GM21447 (cell line): ENCODE measurements around the gene TBXAS1.

Experiments used
- ATAC-seq: cut with Tn5 transposase; IDR thresholded peaks from one replicate; pipeline ENCODE4 v1.9.1; 2021; ENCODE audit not compliant: unreplicated experiment

The TBXAS1 gene

GRCh38 chr7:140018125-140019043 is 189.3 kb downstream of the TBXAS1 start:
- no peak for ATAC-seq

DNA sequence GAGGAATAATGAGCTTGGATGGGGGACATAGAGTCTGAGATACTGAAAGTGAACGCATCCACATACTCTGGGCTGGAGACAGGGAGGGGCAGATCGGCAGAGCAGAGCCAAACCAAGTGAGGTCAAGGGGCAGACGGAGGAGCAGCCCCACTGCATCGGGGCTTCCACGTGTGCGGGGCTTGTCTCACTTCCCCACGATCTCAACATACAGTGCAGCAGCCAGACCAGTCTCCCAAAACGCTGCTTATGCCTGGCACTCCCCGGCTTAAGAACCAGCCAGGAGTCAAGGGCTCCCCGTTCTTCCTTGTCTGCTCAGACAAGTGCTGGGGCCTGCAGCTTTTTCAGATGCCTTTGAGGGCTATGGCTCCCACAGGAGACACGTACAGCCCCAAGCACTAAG is 190.1 kb downstream of the TBXAS1 start:
- no peak for ATAC-seq

GRCh38 chr7:140019606-140020005 is 190.5 kb downstream of the TBXAS1 start:
- ATAC-seq, result no peak

GRCh38 chr7:140021603-140022002 is 192.5 kb downstream of the TBXAS1 start:
- ATAC-seq, result no peak

DNA sequence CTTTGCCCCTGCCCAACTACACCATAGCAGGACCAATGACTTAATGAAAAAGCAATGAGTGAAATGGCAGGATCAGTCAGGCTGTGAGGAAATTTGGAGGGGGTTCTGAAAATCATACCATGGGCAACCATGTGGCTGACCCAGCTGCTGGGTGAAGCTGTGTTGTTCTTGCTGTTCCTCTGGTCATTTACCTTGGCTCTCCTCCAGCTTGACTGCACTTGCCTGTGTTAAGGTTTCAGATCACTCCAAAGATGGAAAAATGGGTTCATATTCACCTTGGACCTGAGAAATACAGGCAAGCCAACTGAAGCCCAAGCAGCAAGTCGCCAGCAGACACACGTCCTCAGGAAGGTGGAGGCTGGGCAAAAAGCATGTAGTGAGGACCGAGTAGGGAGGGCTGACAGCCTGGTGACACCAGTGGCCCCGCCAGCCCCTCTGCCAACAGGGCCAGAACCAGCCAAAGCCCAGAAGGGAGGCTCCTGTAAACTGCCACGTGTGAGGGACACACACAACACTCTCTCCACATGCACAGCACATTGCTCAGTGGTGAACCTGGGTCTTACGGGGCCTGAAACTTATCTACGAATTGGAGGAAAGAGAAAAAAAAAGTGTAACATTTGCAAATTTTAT is 193.6 kb downstream of the TBXAS1 start:
- ATAC-seq, result no peak

DNA sequence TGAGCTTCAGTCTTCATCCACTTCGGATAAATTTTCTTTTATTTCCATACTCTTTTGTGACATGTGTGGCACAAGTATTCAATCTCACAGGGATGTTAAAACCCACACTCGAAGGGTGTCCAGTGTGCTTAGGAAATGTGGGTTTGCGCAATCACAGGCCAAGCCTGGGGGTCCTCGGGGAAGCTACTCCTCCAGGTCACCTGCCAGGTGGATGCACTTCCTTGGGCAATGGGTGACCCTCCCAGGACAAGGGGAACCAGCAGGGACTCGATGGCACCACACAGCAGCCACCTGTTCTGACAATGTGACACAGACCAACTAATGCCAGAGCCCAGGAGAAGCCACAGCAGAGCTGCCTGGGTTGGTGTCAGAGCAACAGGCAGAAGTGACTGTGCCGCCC is 194.7 kb downstream of the TBXAS1 start:
- ATAC-seq, result no peak

DNA sequence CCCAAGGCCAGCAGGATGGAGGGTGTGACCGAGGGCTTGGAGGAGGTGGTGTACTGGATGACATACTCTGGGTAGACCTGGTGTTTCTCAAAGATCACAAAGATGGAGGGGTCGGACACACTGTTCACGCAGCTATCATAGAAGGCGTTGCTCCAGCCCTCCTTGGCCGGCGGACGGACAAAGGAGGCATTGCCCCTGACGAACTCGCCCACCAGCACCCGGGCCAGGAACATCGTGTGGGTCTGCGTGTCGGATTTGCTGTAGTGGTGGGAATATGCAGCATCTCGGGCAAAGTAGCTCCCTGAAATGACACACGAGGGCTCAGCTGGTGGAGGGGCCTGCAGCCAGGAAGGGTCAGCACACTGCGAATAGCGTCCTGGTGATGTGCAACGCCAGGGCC is 195.5 kb downstream of the TBXAS1 start:
- ATAC-seq, result no peak

- no peak for ATAC-seq
Measured at GRCh38 chr7:140025241-140025640, 196.2 kb downstream of the TBXAS1 start.

DNA sequence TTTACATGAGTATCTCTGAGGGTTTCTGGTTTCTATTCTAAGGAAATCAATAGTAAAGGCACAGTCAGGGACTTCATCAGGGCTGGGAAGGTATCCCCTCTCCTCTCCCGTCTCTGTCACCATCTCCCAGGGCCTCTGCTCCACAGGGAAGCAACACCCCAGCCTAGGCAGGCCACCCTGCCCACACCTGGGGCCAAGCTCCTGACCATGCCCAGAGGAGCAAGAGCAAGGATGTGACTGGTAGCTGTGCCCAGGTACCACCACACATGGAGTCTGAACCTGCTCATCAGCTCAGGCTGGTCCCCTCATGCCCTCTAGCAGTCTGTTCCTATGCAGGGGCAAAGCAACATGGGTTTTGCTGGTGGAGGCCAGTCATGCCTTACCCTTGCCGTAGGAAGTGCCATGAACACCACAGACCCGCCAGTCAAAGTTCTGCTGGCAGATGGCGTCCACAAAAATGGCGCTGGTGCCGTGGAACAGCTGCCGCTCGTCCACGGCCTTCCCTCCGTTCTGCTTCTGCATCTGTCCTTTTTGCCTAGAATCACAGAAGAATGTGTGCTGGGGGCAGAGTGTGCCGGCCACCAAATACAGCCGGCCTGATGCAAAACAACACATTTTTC is 196.9 kb downstream of the TBXAS1 start:
- no peak for ATAC-seq

DNA sequence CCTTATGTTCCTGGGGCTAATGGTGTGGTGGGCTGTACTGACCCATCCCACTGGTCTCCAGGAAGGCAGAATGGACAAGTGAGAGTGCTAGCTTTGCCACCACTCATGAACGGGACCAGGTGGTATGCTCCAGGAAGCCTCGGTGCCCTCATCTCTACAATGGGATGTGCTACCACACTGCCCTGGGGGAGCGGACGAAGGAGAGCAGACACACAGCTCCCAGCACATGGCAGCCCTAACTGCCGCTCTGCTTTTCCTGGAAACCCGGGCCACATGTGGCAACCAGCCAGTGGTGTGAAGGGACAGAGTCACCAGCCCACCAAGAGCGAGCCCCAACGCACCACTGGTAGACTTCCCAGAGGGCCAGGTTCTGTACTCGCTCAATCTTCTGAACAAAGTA is 197.9 kb downstream of the TBXAS1 start:
- no peak for ATAC-seq

GRCh38 chr7:140027858-140028257 is 198.8 kb downstream of the TBXAS1 start:
- ATAC-seq, result no peak

DNA sequence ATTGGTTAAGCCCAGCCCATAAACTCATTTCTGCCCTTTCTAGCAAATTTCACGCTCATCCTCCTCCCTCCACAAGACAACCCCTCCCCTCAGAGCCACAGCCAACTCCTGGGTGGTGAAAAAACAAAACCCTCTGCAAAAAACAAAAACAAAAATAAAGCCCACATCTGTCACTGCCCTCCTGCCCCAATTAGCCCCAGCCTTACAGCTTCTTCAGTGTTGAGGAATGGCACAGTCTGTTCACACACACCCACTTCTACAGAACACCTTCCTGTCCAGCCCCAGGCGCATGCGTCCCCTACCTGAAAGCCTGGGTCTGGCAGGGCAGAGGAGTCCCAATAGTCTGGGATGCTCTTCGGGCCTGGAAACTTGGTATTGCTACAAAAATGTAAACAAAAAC is 199.2 kb downstream of the TBXAS1 start:
- no peak for ATAC-seq

DNA sequence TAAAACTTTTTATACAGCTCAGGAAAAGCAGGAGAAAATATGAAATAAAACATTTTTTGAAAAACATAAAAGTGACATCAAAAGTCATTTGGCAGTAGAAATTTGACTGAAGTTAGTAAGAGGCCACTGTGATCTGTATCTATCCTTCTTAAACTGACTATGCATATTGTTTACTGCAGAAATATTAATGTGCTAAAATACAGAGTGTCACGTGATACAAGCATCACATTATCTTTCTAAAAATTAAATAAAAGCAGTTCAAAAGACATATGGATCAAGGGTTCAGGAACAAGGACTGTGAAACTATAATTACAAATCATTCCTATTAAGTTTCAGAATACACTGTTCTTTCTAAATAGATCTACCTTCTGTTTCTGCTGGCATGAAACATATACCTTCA is 200.0 kb downstream of the TBXAS1 start:
- ATAC-seq, result no peak

GRCh38 chr7:140031364-140031763 is 202.3 kb downstream of the TBXAS1 start:
- ATAC-seq, result no peak

- no peak for ATAC-seq
Measured at GRCh38 chr7:140033036-140033435, 204.0 kb downstream of the TBXAS1 start.

DNA sequence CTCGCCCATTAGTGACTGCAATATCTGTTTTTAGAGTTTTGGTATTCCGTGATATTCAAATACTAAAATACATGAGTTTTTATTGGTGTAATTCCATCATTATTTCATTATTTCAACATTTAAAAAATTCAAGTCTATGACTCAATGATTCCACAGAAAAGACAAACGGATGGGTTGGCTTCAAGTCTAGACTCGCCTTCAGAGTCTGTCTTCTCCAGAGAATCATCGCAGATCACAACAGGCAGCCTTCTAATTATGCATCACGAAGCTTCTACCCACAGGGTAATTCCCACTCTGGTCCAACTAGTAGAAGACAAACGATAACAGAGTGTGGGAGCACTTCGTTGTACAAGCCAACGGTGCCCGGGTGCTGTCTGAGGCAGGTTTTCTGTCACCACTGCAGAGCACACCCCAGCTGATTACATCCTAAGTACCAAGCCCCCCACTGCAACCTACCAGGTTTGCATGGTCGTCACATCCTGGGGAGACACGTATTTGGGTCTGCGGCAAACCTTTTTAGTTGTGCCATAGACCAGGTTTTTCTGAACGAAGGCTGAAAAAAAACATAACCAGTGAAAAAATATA is 204.8 kb downstream of the TBXAS1 start:
- ATAC-seq, result no peak

- no peak for ATAC-seq
Measured at GRCh38 chr7:140034421-140034820, 205.4 kb downstream of the TBXAS1 start.

GRCh38 chr7:140035400-140036223 is 206.5 kb downstream of the TBXAS1 start:
- no peak for ATAC-seq

DNA sequence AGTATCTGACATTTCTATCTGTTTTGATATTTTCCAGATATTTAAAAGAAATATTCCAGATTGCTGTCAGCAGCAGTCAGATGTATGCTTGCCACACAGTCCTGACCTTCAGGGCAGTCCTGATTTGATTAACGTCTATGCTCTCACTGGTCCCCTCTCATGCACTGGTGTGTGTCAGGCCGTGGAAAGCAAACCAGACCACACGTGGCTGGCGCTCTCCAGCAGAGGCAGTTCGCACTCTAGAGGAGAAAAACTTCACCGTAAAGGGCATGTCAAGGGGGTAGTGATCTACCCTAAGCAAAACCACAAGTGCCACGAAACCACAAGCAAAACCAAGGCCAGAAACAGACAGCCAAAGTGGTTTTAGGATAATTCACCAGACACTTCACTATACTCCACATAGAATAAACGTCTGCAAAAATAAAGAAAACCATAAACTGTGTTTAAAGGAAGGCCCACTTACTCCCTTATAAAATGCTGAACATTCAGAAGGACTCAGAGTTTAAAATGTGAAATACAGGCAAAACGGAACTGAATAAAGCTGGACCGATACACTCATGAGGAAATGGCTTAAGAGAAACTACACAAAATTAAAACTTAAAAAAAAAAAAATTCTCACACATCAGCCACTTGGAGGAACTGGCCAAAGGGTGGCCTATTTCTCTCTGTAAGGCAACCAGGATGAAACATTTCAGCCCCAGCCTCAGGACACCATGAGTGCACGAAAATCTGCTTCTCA is 207.3 kb downstream of the TBXAS1 start:
- ATAC-seq, result no peak

GRCh38 chr7:140039066-140039465 is 210.0 kb downstream of the TBXAS1 start:
- no peak for ATAC-seq
